GM12878 (cell line): ENCODE results near the gene ATP2B1. TPM values are rescaled to one million over a fixed set of nuclear protein-coding genes. Genes with fewer than 3 reads are reported as not detected.

Source experiments
- ATAC-seq: fragments of 200-7000 bp; cut with Tn5 transposase; 3 replicates; pipeline ENCODE4 v1.9.1; 2020; ENCODE audit warnings: mild to moderate bottlenecking, moderate library complexity
- BruUV-seq: library from RNA; stranded (reverse); fragments of 400-500 nt; replicated peaks from 2 replicates; lab custom pipeline; 2021; lab: Mats Ljungman, UMichigan
- CTCF ChIA-PET: fragments of 300-600 bp; sonication (Branson Sonifier 250); formaldehyde crosslinking; extraction: SDS; loops from one replicate; lab custom pipeline; 2021; ENCODE audit warnings: inconsistent platforms; lab: Yijun Ruan, JAX
- POLR2A ChIA-PET: fragments of 350-600 bp; formaldehyde crosslinking; extraction: SDS; loops from one replicate; lab custom pipeline; 2021; ENCODE audit warnings: inconsistent platforms; lab: Charles Lee
- RAD21 ChIA-PET: fragments of 300-600 bp; sonication (Branson Sonifier 250); formaldehyde crosslinking; loops from one replicate; lab custom pipeline; 2023; ENCODE audit warnings: antibody characterized with exemption; ENCODE audit not compliant: unreplicated experiment; lab: Charles Lee
- SMC1A ChIA-PET: fragments of 300-600 bp; sonication (Branson Sonifier 250); formaldehyde crosslinking; loops from one replicate; lab custom pipeline; 2023; ENCODE audit not compliant: unreplicated experiment, uncharacterized antibody; lab: Charles Lee
- DNase-seq: peaks from one replicate; pipeline ENCODE4 v3.0.0-alpha.2; 2011; ENCODE audit warnings: low read depth, low spot score
- FAIRE-seq: peaks from 3 replicates; lab custom pipeline; 2011; peaks lifted over from hg19 to GRCh38; lab: Jason Lieb, UNC
- H2AFZ ChIP-seq: 2 replicates; pipeline ENCODE4 v1.6.0; 2011; ENCODE audit warnings: low read depth, low read length, control low read depth; ENCODE audit not compliant: control insufficient read depth
- H3K27ac ChIP-seq: 2 replicates; pipeline ENCODE4 v1.5.1; 2011; ENCODE audit warnings: control low read depth; ENCODE audit not compliant: control insufficient read depth, insufficient read depth
- H3K27me3 ChIP-seq, 2 experiments: replicated peaks in 1 of 2; 2 replicates each; pipeline versions ENCODE4 v1.6.0 to v1.6.1; 2011; ENCODE audit warnings: low read length in 1 of 2; ENCODE audit not compliant: control insufficient read depth in 2 of 2, insufficient read depth in 2 of 2
- H3K36me3 ChIP-seq, 2 experiments: 2 replicates each; pipeline ENCODE4 v1.5.1; 2011; ENCODE audit warnings: low read length in 1 of 2; ENCODE audit not compliant: control insufficient read depth in 2 of 2, insufficient read depth in 2 of 2
- H3K4me1 ChIP-seq: 2 replicates; pipeline ENCODE4 v1.6.1; 2011; ENCODE audit warnings: mild to moderate bottlenecking, low read length, moderate library complexity, mixed read lengths; ENCODE audit not compliant: control insufficient read depth, insufficient read depth
- H3K4me2 ChIP-seq: 2 replicates; pipeline ENCODE4 v1.6.0; 2011; ENCODE audit warnings: control low read depth; ENCODE audit not compliant: control insufficient read depth, insufficient read depth
- H3K4me3 ChIP-seq: fragments of 200-600 bp; sonication (generic); 2 replicates; pipeline ENCODE4 v1.5.1; 2016
- H3K79me2 ChIP-seq: 2 replicates; pipeline ENCODE4 v1.6.0; 2011; ENCODE audit warnings: low read length; ENCODE audit not compliant: control insufficient read depth, insufficient read depth
- H3K9ac ChIP-seq: 2 replicates; pipeline ENCODE4 v1.8.0; 2011; ENCODE audit warnings: low read length, control low read depth, mixed read lengths; ENCODE audit not compliant: control insufficient read depth, insufficient read depth
- H3K9me3 ChIP-seq: replicated peaks from 3 replicates; pipeline ENCODE4 v1.5.1; 2011; ENCODE audit warnings: mild to moderate bottlenecking, low read length; ENCODE audit not compliant: control insufficient read depth, insufficient read depth
- H4K20me1 ChIP-seq: 2 replicates; pipeline ENCODE4 v1.6.0; 2011; ENCODE audit not compliant: control insufficient read depth, insufficient read depth
- ATF2 ChIP-seq: IDR thresholded peaks from 2 replicates; pipeline ENCODE4 v1.6.1; 2012; ENCODE audit warnings: low read length, inconsistent platforms
- CREM ChIP-seq: IDR thresholded peaks from 2 replicates; pipeline ENCODE4 v1.6.1; 2014; ENCODE audit warnings: antibody characterized with exemption, low read depth
- E2F8 ChIP-seq: fragments of 450-650 bp; IDR thresholded peaks from 2 replicates; pipeline ENCODE4 v1.6.1; 2018; ENCODE audit warnings: mild to moderate bottlenecking, low read depth, moderate library complexity; ENCODE audit not compliant: partially characterized antibody
- JUNB ChIP-seq: IDR thresholded peaks from 2 replicates; pipeline ENCODE4 v1.6.1; 2016; ENCODE audit warnings: antibody characterized with exemption, mild to moderate bottlenecking
- KAT2A ChIP-seq: conservative IDR thresholded peaks from 2 replicates; pipeline ENCODE4 v1.6.1; 2011; ENCODE audit warnings: low read depth, low read length; ENCODE audit not compliant: control insufficient read depth
- PML ChIP-seq: IDR thresholded peaks from 2 replicates; pipeline ENCODE4 v1.6.1; 2012; ENCODE audit warnings: low read length, inconsistent platforms
- POLR2AphosphoS2 ChIP-seq: IDR thresholded peaks from 2 replicates; pipeline ENCODE4 v1.6.1; 2011; ENCODE audit warnings: low read depth, mild to moderate bottlenecking, low read length, improper control_type of control experiment, moderate library complexity
- RBBP5 ChIP-seq: fragments of 200-600 bp; sonication (generic); conservative IDR thresholded peaks from 2 replicates; pipeline ENCODE4 v1.6.1; 2016
- RFX5 ChIP-seq: IDR thresholded peaks from 2 replicates; pipeline ENCODE4 v1.6.1; 2011; ENCODE audit warnings: low read depth, low read length, improper control_type of control experiment
- SKIL ChIP-seq: fragments of 450-650 bp; IDR thresholded peaks from 2 replicates; pipeline ENCODE4 v1.6.1; 2017; ENCODE audit warnings: mild to moderate bottlenecking, low read depth, inconsistent platforms; ENCODE audit not compliant: poor library complexity, severe bottlenecking
- SMC3 ChIP-seq: IDR thresholded peaks from 2 replicates; pipeline ENCODE4 v1.6.1; 2011; ENCODE audit warnings: low read length, improper control_type of control experiment, borderline replicate concordance
- SREBF2 ChIP-seq: IDR thresholded peaks from 2 replicates; pipeline ENCODE4 v1.6.1; 2012; ENCODE audit warnings: mild to moderate bottlenecking, low read length
- SRF ChIP-seq, 2 experiments: IDR thresholded peaks; 2 replicates each; pipeline ENCODE4 v1.6.1; 2011; ENCODE audit warnings: low read depth in 2 of 2, low read length in 2 of 2, mild to moderate bottlenecking in 1 of 2, moderate library complexity in 1 of 2
- STAT3 ChIP-seq: IDR thresholded peaks from 2 replicates; pipeline ENCODE4 v1.6.1; 2011; ENCODE audit warnings: low read depth, low read length, improper control_type of control experiment
- ZBTB33 ChIP-seq: fragments of 450-650 bp; IDR thresholded peaks from 2 replicates; pipeline ENCODE4 v1.6.1; 2017; ENCODE audit warnings: mild to moderate bottlenecking
- ZNF24 ChIP-seq: fragments of 450-650 bp; IDR thresholded peaks from 2 replicates; pipeline ENCODE4 v1.6.1; 2017; ENCODE audit warnings: antibody characterized with exemption, mild to moderate bottlenecking
- ZNF274 ChIP-seq: IDR thresholded peaks from one replicate; pipeline ENCODE4 v1.8.0; 2011; ENCODE audit not compliant: insufficient read length, insufficient read depth
- ZNF622 ChIP-seq: fragments of 450-650 bp; IDR thresholded peaks from 2 replicates; pipeline ENCODE4 v1.6.1; 2017; ENCODE audit warnings: mild to moderate bottlenecking, inconsistent platforms
- WGBS: methylation state at CpG from one replicate; pipeline ENCODE4 v1.1.6; 2016; ENCODE audit warnings: low lambda C conversion rate; ENCODE audit not compliant: insufficient replicate concordance, insufficient coverage; ENCODE audit errors: missing lambda C conversion rate; 5-methylcytosine and 5-hydroxymethylcytosine counted together
- in situ Hi-C: fragments of 300-500 bp; cut with MboI; formaldehyde crosslinking; loops from 9 replicates; pipeline ENCODE4 v1.14.3; 2018; ENCODE audit warnings: mixed read lengths
- intact Hi-C: fragments of 100-400 bp; cut with micrococcal nuclease; formaldehyde crosslinking; loops from one replicate; pipeline ENCODE4 v1.14.2; 2022; ENCODE audit not compliant: unreplicated experiment
- polyA plus RNA-seq, 11 experiments: library from polyadenylated mRNA; depleted of rRNA in 4 of 11; unstranded in 6 of 11; stranded (reverse) in 5 of 11; fragments of >200 nt; fragmentation: Nextera tagmentation in 4 of 11; fragmentation: Illumina TruSeq in 1 of 11; extraction: Ambion mirVana in 4 of 11; extraction: Trizol in 1 of 11; gene quantifications; 1 replicate in 1 of 11; 2 replicates in 10 of 11; pipeline versions ENCODE4 v1.2.1 to v1.2.3, GENCODE V29; 2011 to 2016; ENCODE audit warnings: inconsistent platforms in 2 of 11, missing spikeins in 2 of 11, low read depth in 1 of 11
- total RNA-seq, 4 experiments: library from RNA; depleted of rRNA in 3 of 4; stranded (reverse); fragments of >200 nt in 3 of 4; fragmentation: Illumina TruSeq in 1 of 4; extraction: Trizol in 1 of 4; gene quantifications; 2 replicates each; pipeline versions ENCODE4 v1.2.1 to v1.2.3, GENCODE V29; 2013 to 2021

The ATP2B1 gene
- total and polyA plus RNA-seq, 10 of the 15 experiments (the other 5 are each of a cell fraction or from before 2014, with no cell fraction given) = 15.9 to 67.8 (median 48.5) TPM

- no peak for FAIRE-seq
- TF ChIP-seq SKIL = no peak
- TF ChIP-seq ZNF622 = no peak
- no peak for TF ChIP-seq ZNF24
- no peak for TF ChIP-seq SMC3
- TF ChIP-seq KAT2A = no peak
- no peak for TF ChIP-seq RFX5
- TF ChIP-seq ATF2 = no peak
- TF ChIP-seq SREBF2 = no peak
- TF ChIP-seq JUNB = no peak
- TF ChIP-seq E2F8 = no peak
- TF ChIP-seq RBBP5 = no peak
- TF ChIP-seq ZNF274 = no peak
- no peak for TF ChIP-seq STAT3
- no peak for TF ChIP-seq POLR2AphosphoS2
- no peak for TF ChIP-seq SRF (IDR thresholded peaks at IDR 0.05; ENCODE audit: low read depth in 2 of 2, low read length in 2 of 2)
- no peak for TF ChIP-seq ZBTB33
- TF ChIP-seq PML = no peak
- no peak for TF ChIP-seq CREM
These were observed 13.5 kb downstream of the ATP2B1 start for GRCh38 chr12:89695100-89695499.

More at GRCh38 chr12:89695100-89695499, 13.5 kb downstream of the ATP2B1 start:
- RAD21 ChIA-PET = interaction anchor here (1.0 to 5.0 kb wide), 6 partner anchors 9 to 234 kb away, joined by 3 to 41 read pairs (median 6); partner anchors contain the start of gene ATP2B1
- in situ Hi-C loops = no loop called here
- intact Hi-C loops = no loop called here
- POLR2A ChIA-PET = interaction anchor here (0.6 to 3.0 kb wide), 7 partner anchors 11 to 1165 kb away, joined by 3 to 12 read pairs (median 5); partner anchors contain the start of gene ATP2B1
- H3K36me3 ChIP-seq = no peaks in the 10 kb centered on the region
- SMC1A ChIA-PET = interaction anchor here (0.6 to 3.2 kb wide), 10 partner anchors 9 to 76 kb away, joined by 3 to 21 read pairs (median 4); no protein-coding TSS in a partner anchor
- no TSS peak for BruUV-seq
- peaks cover 99% of the 10 kb centered on the region for H3K79me2 ChIP-seq
- CTCF ChIA-PET = interaction anchor here (0.7 to 3.5 kb wide), 3 partner anchors 11 to 255 kb away, joined by 3 to 18 read pairs (median 3); no protein-coding TSS in a partner anchor
- ATAC-seq = peak; percentile 18
- DNase-seq = no peak
- no peak overlapping the region for H2AFZ ChIP-seq
- no peak overlapping the region for H3K4me2 ChIP-seq
- no peaks in the 10 kb centered on the region for H3K27me3 ChIP-seq
- H3K4me3 ChIP-seq = no peak overlapping the region
- H3K9me3 ChIP-seq = no peaks in the 10 kb centered on the region; the same call in 1 of the 3 replicates
- peaks cover 9% of the 10 kb centered on the region for H3K4me1 ChIP-seq
- H3K27ac ChIP-seq = no peak overlapping the region
- no peaks in the 10 kb centered on the region for H4K20me1 ChIP-seq
- 97% methylated on average over 2 of the region's 2 CpGs for WGBS
- H3K9ac ChIP-seq = no peak overlapping the region
